AG09319 (cell line): ENCODE results near the gene SUPT6H.
A peak's percentile ranks its signal among the peaks of the same experiment; 100 is the strongest.

Experiments used
- DNase-seq: peaks from one replicate; pipeline ENCODE4 v3.0.0-alpha.2; 2010; ENCODE audit warnings: low read depth; ENCODE audit errors: extremely low read depth
- TF ChIP-seq, protein P1 (sequence below): IDR thresholded peaks from 2 replicates; pipeline ENCODE4 v1.5.1; 2011; ENCODE audit warnings: low read depth, mild to moderate bottlenecking, inconsistent platforms, low read length, moderate library complexity

Gene SUPT6H

GRCh38 chr17:28661635-28662526, at the start of gene SUPT6H, which contains the start of gene SDF2:
Gene SUPT6H, plus strand, starts transcription at chr17:28662205. Its CDS starts 11,197 bp downstream, at chr17:28673402.
Gene SDF2, minus strand, starts transcription at chr17:28661906. Its CDS starts 30 bp downstream, at chr17:28661876.
- DNase-seq: peak; percentile 45
- TF ChIP-seq, protein P1, sequence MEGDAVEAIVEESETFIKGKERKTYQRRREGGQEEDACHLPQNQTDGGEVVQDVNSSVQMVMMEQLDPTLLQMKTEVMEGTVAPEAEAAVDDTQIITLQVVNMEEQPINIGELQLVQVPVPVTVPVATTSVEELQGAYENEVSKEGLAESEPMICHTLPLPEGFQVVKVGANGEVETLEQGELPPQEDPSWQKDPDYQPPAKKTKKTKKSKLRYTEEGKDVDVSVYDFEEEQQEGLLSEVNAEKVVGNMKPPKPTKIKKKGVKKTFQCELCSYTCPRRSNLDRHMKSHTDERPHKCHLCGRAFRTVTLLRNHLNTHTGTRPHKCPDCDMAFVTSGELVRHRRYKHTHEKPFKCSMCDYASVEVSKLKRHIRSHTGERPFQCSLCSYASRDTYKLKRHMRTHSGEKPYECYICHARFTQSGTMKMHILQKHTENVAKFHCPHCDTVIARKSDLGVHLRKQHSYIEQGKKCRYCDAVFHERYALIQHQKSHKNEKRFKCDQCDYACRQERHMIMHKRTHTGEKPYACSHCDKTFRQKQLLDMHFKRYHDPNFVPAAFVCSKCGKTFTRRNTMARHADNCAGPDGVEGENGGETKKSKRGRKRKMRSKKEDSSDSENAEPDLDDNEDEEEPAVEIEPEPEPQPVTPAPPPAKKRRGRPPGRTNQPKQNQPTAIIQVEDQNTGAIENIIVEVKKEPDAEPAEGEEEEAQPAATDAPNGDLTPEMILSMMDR: no peak

GRCh38 chr17:28612531-28612930, 49.5 kb upstream of the SUPT6H start:
- no peak for DNase-seq
- TF ChIP-seq, protein P1: no peak

DNA sequence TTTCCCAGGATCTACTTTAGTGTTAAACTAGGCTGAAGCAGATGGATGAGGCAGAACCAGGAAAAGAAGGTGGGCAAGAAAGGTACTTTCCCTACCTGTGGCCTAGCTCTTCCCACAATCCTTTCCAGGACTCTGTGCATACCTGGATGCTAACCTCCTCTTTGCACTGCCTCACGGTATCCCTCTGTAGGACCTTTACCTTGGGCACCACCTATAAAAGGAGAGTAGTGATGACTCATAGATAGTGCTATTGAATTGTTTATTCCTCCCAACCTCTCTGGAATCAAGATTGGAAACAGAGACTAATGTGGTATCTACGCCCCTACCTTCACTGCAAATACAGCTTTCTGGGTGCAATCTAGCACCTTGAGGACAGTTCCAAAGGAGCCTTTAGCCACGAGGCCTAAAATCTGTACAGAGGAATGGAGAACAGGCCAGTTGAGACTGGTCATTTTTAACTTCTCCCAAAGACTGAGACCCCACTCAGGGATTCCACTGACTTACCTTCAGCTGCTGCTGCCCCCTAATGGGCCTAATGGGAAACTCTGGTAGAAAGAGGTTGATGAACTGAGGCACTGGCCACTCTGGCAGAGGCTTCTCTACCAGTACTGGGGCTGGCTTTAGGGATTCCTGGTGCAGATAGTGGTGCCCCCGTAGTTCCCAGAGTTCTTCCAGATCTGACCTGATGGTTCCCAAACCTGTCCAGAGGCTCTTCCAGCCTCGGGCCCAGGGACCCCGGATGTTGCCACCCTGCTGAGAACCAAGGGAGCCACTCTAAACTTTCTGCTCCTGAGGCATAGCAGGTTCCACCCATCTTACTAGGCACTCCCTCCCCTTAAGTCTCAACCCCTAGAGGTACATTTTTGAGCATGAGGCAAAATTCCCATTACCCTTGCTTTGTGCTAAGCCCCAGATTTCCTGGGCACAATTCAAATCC, 48.8 kb upstream of the SUPT6H start:
- TF ChIP-seq, protein P1: peak; percentile 72
- no peak for DNase-seq

GRCh38 chr17:28613931-28614381, 48.0 kb upstream of the SUPT6H start, which contains the start of gene RSKR:
Gene RSKR, minus strand, starts transcription at chr17:28614185. Its CDS starts 24 bp downstream, at chr17:28614161.
- TF ChIP-seq, protein P1: no peak

GRCh38 chr17:28615260-28615940, 46.6 kb upstream of the SUPT6H start:
- TF ChIP-seq, protein P1: no peak

More at GRCh38 chr17:28613931-28614381, 48.0 kb upstream of the SUPT6H start, which contains the start of gene RSKR:
- DNase-seq: no peak

GRCh38 chr17:28616281-28616680, 45.7 kb upstream of the SUPT6H start:
- TF ChIP-seq, protein P1: no peak
- no peak for DNase-seq

More at GRCh38 chr17:28615260-28615940, 46.6 kb upstream of the SUPT6H start:
- DNase-seq: no peak
